AG04449 (cell line): ENCODE results near the gene TP73.

Source experiments
- CTCF ChIA-PET: fragments of 350-600 bp; formaldehyde crosslinking; extraction: SDS; loops from one replicate; lab custom pipeline; 2021; ENCODE audit warnings: antibody characterized with exemption; lab: Yijun Ruan, JAX
- POLR2A ChIA-PET: fragments of 400-600, 350-600 bp; formaldehyde crosslinking; extraction: SDS; loops from one replicate; lab custom pipeline; 2020; ENCODE audit warnings: antibody characterized with exemption, inconsistent platforms; lab: Yijun Ruan, JAX
- DNase-seq: peaks from one replicate; pipeline ENCODE4 v3.0.0-alpha.2; 2010; ENCODE audit warnings: low read depth, low spot score
- H3K4me3 ChIP-seq: 2 replicates; pipeline ENCODE4 v1.5.1; 2011; ENCODE audit warnings: low read depth, mild to moderate bottlenecking, control low read depth, low read length
- CTCF ChIP-seq: IDR thresholded peaks from one replicate; pipeline ENCODE4 v1.5.1; 2011; ENCODE audit warnings: mild to moderate bottlenecking, moderate library complexity, low read length, control low read depth, inconsistent platforms; ENCODE audit not compliant: insufficient read depth; ENCODE audit errors: missing control alignments

The TP73 gene

DNA sequence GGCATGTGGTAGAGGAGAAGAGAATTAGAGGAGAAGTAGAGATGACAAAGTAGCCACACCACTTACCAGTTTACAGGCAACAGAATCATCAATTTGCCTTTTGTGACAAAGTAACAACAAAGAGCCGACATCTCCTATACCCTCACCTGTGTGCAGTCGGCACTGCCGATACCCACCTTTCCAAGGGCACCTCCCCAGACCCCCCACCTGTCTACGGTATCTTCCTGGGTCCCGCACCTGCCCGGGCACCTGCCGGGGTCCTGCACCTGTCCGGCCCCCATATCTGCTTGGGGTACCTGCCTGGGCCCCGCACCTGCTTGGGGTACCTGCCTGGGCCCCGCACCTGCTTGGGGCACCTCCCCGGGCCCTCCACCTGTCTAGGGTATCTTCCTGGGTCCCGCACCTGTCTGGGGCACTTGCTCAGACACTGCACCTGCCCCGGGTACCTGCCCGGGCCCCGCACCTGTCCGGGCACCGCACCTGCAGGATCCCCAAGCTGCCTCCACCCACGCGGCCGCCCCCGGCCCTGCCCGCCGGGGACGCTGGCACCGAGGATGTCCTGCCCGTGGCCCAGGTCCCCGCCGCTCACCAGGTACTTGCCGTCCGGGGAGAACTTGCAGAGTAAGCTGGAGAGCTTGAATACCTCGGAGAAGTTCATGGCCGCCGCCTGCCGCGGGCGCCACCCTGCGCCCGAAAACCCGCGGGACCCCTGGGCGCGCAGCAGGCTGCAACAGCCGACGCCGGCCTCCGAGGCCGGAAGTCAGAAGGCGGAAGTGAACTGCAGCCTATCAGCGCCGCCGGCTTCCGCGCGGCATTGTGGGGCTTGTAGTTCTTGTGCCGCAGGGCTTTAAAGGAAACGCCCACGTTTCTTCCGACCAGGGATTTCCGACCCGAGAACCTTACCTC, 2.7 kb upstream of the TP73 start, which contains the start of gene WRAP73:
WRAP73 (minus strand) TSS at position 762 of the 906 bp plus-strand sequence; CDS start at position 658, 104 bp downstream.
- POLR2A ChIA-PET: interaction anchor here (0.7 kb wide), 1 partner anchor 20 kb away, joined by 3 read pairs; no protein-coding TSS in a partner anchor

DNA sequence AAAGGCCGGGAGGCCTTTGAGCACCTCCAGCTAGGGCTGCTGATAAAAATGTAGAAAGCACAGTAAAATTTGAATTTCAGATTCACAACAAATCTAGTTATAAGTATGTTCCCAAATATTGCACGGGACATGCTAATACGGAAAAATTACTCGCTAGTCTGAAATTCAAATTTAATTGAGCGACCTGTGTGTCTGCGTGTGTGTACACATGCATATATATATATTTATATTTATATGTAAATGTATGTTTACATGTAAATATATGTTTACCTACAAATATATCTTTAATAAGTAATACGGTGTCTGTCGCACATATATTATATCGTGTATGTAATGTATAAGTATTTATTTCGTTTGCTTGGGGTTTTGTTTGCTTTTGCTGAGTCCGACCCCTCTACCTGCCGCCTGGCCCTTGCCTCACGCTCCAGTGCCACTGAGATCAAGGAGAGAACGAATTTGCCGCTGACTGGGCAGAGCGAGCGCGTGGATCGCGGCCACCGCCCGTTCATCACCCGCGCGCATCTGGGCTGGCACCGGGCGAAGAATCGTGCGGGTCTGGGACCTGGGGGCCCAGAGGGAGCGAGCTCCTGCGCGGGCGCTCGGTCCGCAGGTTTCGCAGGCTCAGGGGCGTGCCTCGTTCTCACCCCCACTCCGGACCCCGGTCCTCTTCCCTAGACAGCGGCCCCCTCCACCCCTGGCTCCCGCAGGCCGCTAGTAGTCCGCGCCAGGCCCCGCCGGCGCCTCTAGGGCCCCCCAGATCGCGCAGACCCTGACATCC, 1.9 kb upstream of the TP73 start:
- ChIA-PET CTCF (interaction anchor here (1.0 to 3.4 kb wide), 4 partner anchors 11 to 198 kb away, joined by 3 to 12 read pairs (median 4); no protein-coding TSS in a partner anchor), POLR2A (no interaction called here)
- no peak for TF ChIP-seq CTCF
- DNase-seq: no peak
- H3K4me3 ChIP-seq: no peak overlapping the region

More for the DNA sequence above, 2.7 kb upstream of the TP73 start, which contains the start of gene WRAP73:
- H3K4me3 ChIP-seq: peak within 1 kb of the TSS; percentile 83
- peak; percentile 27 for TF ChIP-seq CTCF
- DNase-seq: peak; percentile 26
- CTCF ChIA-PET: interaction anchor here (0.7 to 3.4 kb wide), 7 partner anchors 10 to 197 kb away, joined by 3 to 12 read pairs (median 3); no protein-coding TSS in a partner anchor

DNA sequence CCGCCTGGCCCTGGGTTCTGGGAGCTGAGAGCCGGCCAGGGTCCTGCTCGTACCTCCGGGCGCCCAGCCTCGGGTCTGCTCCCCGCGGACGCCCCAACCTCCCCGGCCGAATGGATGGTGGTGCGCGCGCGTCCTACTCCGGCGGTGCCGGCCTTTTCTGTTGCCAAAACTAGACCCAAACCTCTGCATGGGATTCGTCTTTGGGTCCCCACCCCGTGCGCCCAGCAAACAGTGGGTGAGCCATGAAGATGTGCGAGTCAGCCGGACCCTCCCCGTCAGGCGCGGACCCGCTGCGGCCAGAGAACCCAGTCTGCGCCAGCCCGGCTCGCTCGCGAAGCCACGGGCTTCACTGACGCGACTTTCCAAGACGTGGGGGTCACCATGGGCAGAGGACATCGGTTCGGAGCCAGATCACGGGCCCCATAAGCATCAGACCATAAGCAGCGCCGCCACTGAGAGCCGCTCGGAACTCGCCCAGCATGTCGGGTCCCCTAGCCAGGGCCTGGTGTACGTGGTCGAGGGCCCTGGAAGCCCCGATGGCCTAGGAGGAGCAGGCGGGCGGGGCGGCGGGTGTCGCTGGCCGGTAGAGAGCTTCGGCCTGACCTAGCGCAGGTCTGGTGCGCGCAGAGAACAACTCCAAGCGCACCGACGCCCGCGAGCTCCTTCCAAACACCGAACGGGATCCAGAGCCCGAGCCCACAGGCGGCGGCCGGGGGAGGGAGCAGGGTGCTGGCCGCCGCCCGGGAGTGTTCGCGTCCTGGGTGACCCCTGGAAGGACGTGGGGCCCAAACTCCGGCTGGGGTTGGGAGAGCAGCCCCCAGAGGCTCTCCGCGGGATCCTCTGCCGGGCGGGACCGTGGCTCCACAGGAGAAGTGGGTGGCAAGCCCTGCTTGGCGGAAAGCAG, 1.0 kb upstream of the TP73 start:
- no peak for TF ChIP-seq CTCF
- DNase-seq: no peak
- H3K4me3 ChIP-seq: no peak overlapping the region
- ChIA-PET CTCF (no interaction called here), POLR2A (no interaction called here)

GRCh38 chr1:3652548-3653285, 401 bp downstream of the TP73 start:
- no peak for TF ChIP-seq CTCF
- ChIA-PET POLR2A (no interaction called here), CTCF (interaction anchor here (1.0 to 1.5 kb wide), 2 partner anchors 13 to 72 kb away, joined by 3 to 4 read pairs; no protein-coding TSS in a partner anchor)
- no peak for DNase-seq
- H3K4me3 ChIP-seq: no peak overlapping the region

DNA sequence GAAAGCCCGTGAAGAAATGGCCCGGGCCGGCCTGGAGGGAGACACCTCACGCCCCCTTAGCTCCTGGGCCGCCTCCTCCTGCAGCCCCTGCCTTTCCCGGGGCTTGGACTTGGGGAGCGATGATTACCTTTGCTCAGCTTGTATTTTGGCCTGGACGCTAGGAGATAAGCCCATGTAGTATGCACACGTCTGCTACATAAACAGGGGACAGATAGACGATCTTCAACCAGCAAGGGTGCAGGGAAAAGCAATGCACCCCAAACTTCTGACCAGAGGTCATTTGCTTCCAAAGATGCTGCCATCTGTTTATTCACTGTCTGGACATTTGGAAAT, 936 bp downstream of the TP73 start:
- CTCF ChIA-PET: interaction anchor here (1.0 to 1.5 kb wide), 2 partner anchors 13 to 71 kb away, joined by 3 to 4 read pairs; no protein-coding TSS in a partner anchor
- no peak for TF ChIP-seq CTCF
- DNase-seq: no peak
- POLR2A ChIA-PET: no interaction called here
- H3K4me3 ChIP-seq: no peak overlapping the region
